Osteocyte (in vitro differentiated cells): ENCODE data around the gene CBX8. TPM values are rescaled to one million over a fixed set of nuclear protein-coding genes. Genes with fewer than 3 reads are reported as not detected.
A peak's percentile ranks its signal among the peaks of the same experiment; 100 is the strongest.

Experiments
- DNase-seq: peaks from one replicate; pipeline ENCODE4 v3.0.0; 2021; ENCODE audit warnings: mixed read lengths; ENCODE audit not compliant: unreplicated experiment; ENCODE audit errors: extremely low spot score
- H3K27ac Mint-ChIP-seq: one replicate; pipeline ENCODE4 v1.8.0; 2021; ENCODE audit warnings: mild to moderate bottlenecking, mixed read lengths; ENCODE audit not compliant: unreplicated experiment
- H3K27me3 Mint-ChIP-seq: one replicate; pipeline ENCODE4 v1.8.0; 2021; ENCODE audit warnings: mixed read lengths; ENCODE audit not compliant: unreplicated experiment
- H3K36me3 Mint-ChIP-seq: one replicate; pipeline ENCODE4 v1.8.0; 2021; ENCODE audit warnings: mixed read lengths; ENCODE audit not compliant: unreplicated experiment
- H3K4me1 Mint-ChIP-seq: one replicate; pipeline ENCODE4 v1.8.0; 2021; ENCODE audit warnings: mixed read lengths; ENCODE audit not compliant: unreplicated experiment
- H3K4me3 Mint-ChIP-seq: one replicate; pipeline ENCODE4 v1.8.0; 2021; ENCODE audit warnings: mild to moderate bottlenecking, moderate library complexity, mixed read lengths; ENCODE audit not compliant: unreplicated experiment
- H3K9me3 Mint-ChIP-seq: one replicate; pipeline ENCODE4 v1.8.0; 2021; ENCODE audit warnings: mixed read lengths; ENCODE audit not compliant: unreplicated experiment
- CTCF ChIP-seq: fragments of 200-600 bp; sonication (generic); IDR thresholded peaks from 2 replicates; pipeline ENCODE4 v1.5.0; 2021; ENCODE audit warnings: antibody characterized with exemption, mild to moderate bottlenecking, moderate library complexity
- total RNA-seq: library from RNA; stranded (reverse); gene quantifications from 2 replicates; pipeline ENCODE4 v1.2.1, GENCODE V29; 2021

The CBX8 gene
- total RNA-seq, 1 donor from 2014 or later, result 5.4 TPM

- DNase-seq, result no peak
- no peak for TF ChIP-seq CTCF
- Mint-ChIP-seq H3K27me3 (peaks cover 5% of the 10 kb centered on the region), H3K36me3 (peaks cover 10% of the 10 kb centered on the region), H3K4me1 (peaks cover 40% of the 10 kb centered on the region), H3K27ac (peak overlapping the region; percentile 89), H3K4me3 (peak overlapping the region; percentile 91), H3K9me3 (no peaks in the 10 kb centered on the region)
Observed at GRCh38 chr17:79836972-79837887, 40.4 kb upstream of the CBX8 start.

GRCh38 chr17:79836510-79836971, 39.7 kb upstream of the CBX8 start:
- Mint-ChIP-seq H3K27ac (no peak overlapping the region), H3K4me3 (peak overlapping the region; percentile 50), H3K27me3 (no peaks in the 10 kb centered on the region)

GRCh38 chr17:79835953-79836509, 39.2 kb upstream of the CBX8 start:
- H3K4me3 Mint-ChIP-seq, result no peak overlapping the region
- H3K36me3 Mint-ChIP-seq, result peaks cover 10% of the 10 kb centered on the region
- no peak for TF ChIP-seq CTCF
- no peak overlapping the region for H3K27ac Mint-ChIP-seq
- H3K9me3 Mint-ChIP-seq, result no peaks in the 10 kb centered on the region
- H3K4me1 Mint-ChIP-seq, result peaks cover 44% of the 10 kb centered on the region
- H3K27me3 Mint-ChIP-seq, result no peaks in the 10 kb centered on the region
- no peak for DNase-seq

More at GRCh38 chr17:79836510-79836971, 39.7 kb upstream of the CBX8 start:
- DNase-seq, result no peak
- TF ChIP-seq CTCF, result no peak
- peaks cover 10% of the 10 kb centered on the region for H3K36me3 Mint-ChIP-seq
- H3K9me3 Mint-ChIP-seq, result no peaks in the 10 kb centered on the region
- peaks cover 44% of the 10 kb centered on the region for H3K4me1 Mint-ChIP-seq

- Mint-ChIP-seq H3K27ac (no peak overlapping the region), H3K36me3 (peaks cover 10% of the 10 kb centered on the region), H3K4me1 (peaks cover 41% of the 10 kb centered on the region), H3K27me3 (no peaks in the 10 kb centered on the region), H3K4me3 (no peak overlapping the region), H3K9me3 (no peaks in the 10 kb centered on the region)
- no peak for DNase-seq
- no peak for TF ChIP-seq CTCF
Observed at GRCh38 chr17:79835470-79835899, 38.6 kb upstream of the CBX8 start.
